Ovary (tissue), 9 donors: ENCODE results near the gene PHLDB2. TPM values are rescaled to one million over a fixed set of nuclear protein-coding genes. Genes with fewer than 3 reads are reported as not detected.

Experiments used
- DNase-seq, 5 donors: peaks; one replicate each; pipeline ENCODE4 v3.0.0-alpha.2; 2019 to 2020
- H3K27ac ChIP-seq, 2 donors: fragments of 200-600 bp; one replicate each; pipeline versions ENCODE4 v1.5.1 to v1.8.0; 2019 to 2022
- H3K27me3 ChIP-seq: fragments of 200-600 bp; one replicate; pipeline ENCODE4 v1.8.0; 2022
- H3K36me3 ChIP-seq: fragments of 200-600 bp; sonication (generic); one replicate; pipeline ENCODE4 v1.5.1; 2019
- H3K4me1 ChIP-seq: one replicate; pipeline ENCODE4 v1.8.1; 2013; ENCODE audit warnings: mild to moderate bottlenecking, moderate library complexity; ENCODE audit not compliant: insufficient read depth
- H3K4me3 ChIP-seq: fragments of 200-600 bp; sonication (generic); one replicate; pipeline ENCODE4 v1.5.1; 2017
- H3K9me3 ChIP-seq, 2 donors: fragments of 200-600 bp in 1 of 2; sonication (generic) in 1 of 2; one replicate each; pipeline versions ENCODE4 v1.5.1 to v1.8.1; 2013 to 2019; ENCODE audit warnings: mild to moderate bottlenecking in 1 of 2, moderate library complexity in 1 of 2
- CTCF ChIP-seq, 3 donors: fragments of 450-650 bp in 2 of 3; fragments of 200-600 bp in 1 of 3; IDR thresholded peaks; one replicate each; pipeline versions ENCODE4 v1.5.1 to v1.8.0; 2016 to 2022; ENCODE audit warnings: antibody characterized with exemption in 3 of 3, mild to moderate bottlenecking in 1 of 3
- EP300 ChIP-seq: sonication (generic); formaldehyde crosslinking; IDR thresholded peaks from one replicate; pipeline ENCODE4 v1.6.1; 2017; ENCODE audit warnings: antibody characterized with exemption
- POLR2A ChIP-seq: fragments of 450-650 bp; IDR thresholded peaks from one replicate; pipeline ENCODE4 v1.6.1; 2017; ENCODE audit warnings: antibody characterized with exemption, mild to moderate bottlenecking, moderate library complexity
- WGBS, 3 donors: extraction: QIAGEN DNeasy Blood & Tissue Kit in 1 of 3; methylation state at CpG; one replicate each; pipeline versions ENCODE4 v1.1.5 to v1.1.7; 2013 to 2017; 5-methylcytosine and 5-hydroxymethylcytosine counted together
- intact Hi-C, 4 donors: fragments of 100-400 bp; cut with DNase I; formaldehyde crosslinking; loops; one replicate each; pipeline versions ENCODE4 v1.11.0 to v1.15.1; 2022 to 2023
- polyA plus RNA-seq, 2 donors: library from polyadenylated mRNA; stranded (reverse); fragments of 200-250 nt in 1 of 2; fragments of 350-450 nt in 1 of 2; fragmentation: Illumina TruSeq in 1 of 2; extraction: RNeasy Lipid Tissue Mini Kit (QIAGEN cat#74804) in 1 of 2; gene quantifications; one replicate each; pipeline ENCODE4 v1.2.3, GENCODE V29; 2013 to 2014
- total RNA-seq, 7 donors: library from RNA; depleted of rRNA in 2 of 7; stranded (reverse); fragments of >200 nt in 2 of 7; fragmentation: NEBNext Ultra II Directional in 3 of 7; extraction: Animal tissue kit (Norgen Biotek cat#: 25700) in 3 of 7; gene quantifications; one replicate each; pipeline versions ENCODE4 v1.1.0 to v1.2.4, GENCODE V29; 2016 to 2023
- donor health status: DM: no; HTN: no; CAD: no; lungs with moderate emphysema.
- donor health status: DM: no; HTN: no; CAD: no.
- donor health status: Bipolar disorder and iron deficiency.
- donor health status: DM: yes; HTN: yes; CAD: no.
- donor health status: DM: no; HTN: no; CAD: no.
- donor health status: DM: yes; HTN: yes; CAD: no.

Gene PHLDB2
- total and polyA plus RNA-seq, 9 donors: 9.0 to 141 (median 19.3) TPM

GRCh38 chr3:111967068-111967467 is 108.0 kb downstream of the PHLDB2 start:
- no peaks in the 10 kb centered on the region for H3K27me3 ChIP-seq
- H3K36me3 ChIP-seq: no peaks in the 10 kb centered on the region
- no peaks in the 10 kb centered on the region for H3K9me3 ChIP-seq
- 13 to 27% (median 27%) methylated on average over 3 of the region's 3 CpGs for WGBS, 3 donors
- DNase-seq: no peak
- no peak overlapping the region for H3K27ac ChIP-seq
- H3K4me3 ChIP-seq: no peak overlapping the region
- intact Hi-C loops: loop anchor here (2.0 to 10.0 kb wide), 5 partner anchors 102 to 250 kb away; partner anchors contain the start of gene PHLDB2 (in 1 of the 4)
- no peak for TF ChIP-seq CTCF (IDR thresholded peaks at IDR 0.05)
- no peak for TF ChIP-seq POLR2A
- no peak for TF ChIP-seq EP300
- H3K4me1 ChIP-seq: peaks cover 9% of the 10 kb centered on the region

- Histone ChIP-seq H3K4me3 (no peak overlapping the region), H3K9me3 (no peaks in the 10 kb centered on the region), H3K4me1 (peaks cover 9% of the 10 kb centered on the region), H3K27ac (no peak overlapping the region), H3K27me3 (no peaks in the 10 kb centered on the region), H3K36me3 (no peaks in the 10 kb centered on the region)
- intact Hi-C loops: loop anchor here (2.0 to 10.0 kb wide), 5 partner anchors 103 to 251 kb away; partner anchors contain the start of gene PHLDB2 (in 1 of the 4)
- DNase-seq: peak; percentile 71 to 87 (median 86)
- TF ChIP-seq POLR2A: no peak
- no peak for TF ChIP-seq EP300
- peak; percentile 35 to 87 (median 80) for TF ChIP-seq CTCF (IDR thresholded peaks at IDR 0.05)
- WGBS, 3 donors: 9 to 10% (median 10%) methylated on average over 8 of the region's 8 CpGs
These were observed 108.7 kb downstream of the PHLDB2 start for GRCh38 chr3:111967651-111968274.

GRCh38 chr3:111968319-111969054 is 109.4 kb downstream of the PHLDB2 start:
- DNase-seq: no peak
- Histone ChIP-seq H3K9me3 (no peaks in the 10 kb centered on the region), H3K4me1 (peaks cover 9% of the 10 kb centered on the region), H3K27me3 (no peaks in the 10 kb centered on the region), H3K36me3 (no peaks in the 10 kb centered on the region), H3K4me3 (no peak overlapping the region), H3K27ac (no peak overlapping the region)
- WGBS, 3 donors: 52 to 67% (median 60%) methylated on average over 5 of the region's 5 CpGs
- intact Hi-C loops: loop anchor here (5.0 to 10.0 kb wide), 4 partner anchors 104 to 251 kb away; partner anchors contain the start of gene PHLDB2 (in 1 of the 4)
- TF ChIP-seq EP300 (no peak), CTCF (IDR thresholded peaks at IDR 0.05) (no peak), POLR2A (no peak)

GRCh38 chr3:111970376-111970775 is 111.3 kb downstream of the PHLDB2 start:
- no peak for DNase-seq
- intact Hi-C loops: no loop called here
- H3K36me3 ChIP-seq: no peaks in the 10 kb centered on the region
- no peaks in the 10 kb centered on the region for H3K9me3 ChIP-seq
- peaks cover 9% of the 10 kb centered on the region for H3K4me1 ChIP-seq
- H3K4me3 ChIP-seq: no peak overlapping the region
- TF ChIP-seq CTCF (IDR thresholded peaks at IDR 0.05) (no peak), EP300 (no peak), POLR2A (no peak)
- WGBS, 3 donors: 90 to 91% (median 90%) methylated on average over 3 of the region's 3 CpGs
- no peaks in the 10 kb centered on the region for H3K27me3 ChIP-seq
- H3K27ac ChIP-seq: no peak overlapping the region
